Stimulated activated memory B cell treated with anti-CD40 and anti-IgM and Interleukin-4, amounts not matched to agents 10 μg/mL and 1 μg/mL and 100 μg/mL, for 72 hours (primary cell): ENCODE measurements around the gene TFB1M.
"Not testable (repeated sequence)": the region's sequence is repeated elsewhere in the genome, so short reads cannot be mapped to it uniquely, and the experiment has no call there.

Experiments
- ATAC-seq: fragments of 150-1000 bp; cut with Tn5 transposase; 2 replicates; pipeline ENCODE4 v1.10.0; 2021
- H3K27ac Mint-ChIP-seq: one replicate; pipeline ENCODE4 v1.8.0; 2022; ENCODE audit warnings: mild to moderate bottlenecking, mixed read lengths
- H3K27me3 Mint-ChIP-seq: one replicate; pipeline ENCODE4 v1.8.0; 2022; ENCODE audit warnings: mixed read lengths
- H3K36me3 Mint-ChIP-seq: one replicate; pipeline ENCODE4 v1.8.0; 2022; ENCODE audit warnings: mixed read lengths
- H3K4me1 Mint-ChIP-seq: one replicate; pipeline ENCODE4 v1.8.0; 2022; ENCODE audit warnings: mixed read lengths
- H3K4me3 Mint-ChIP-seq: one replicate; pipeline ENCODE4 v1.8.0; 2022; ENCODE audit warnings: mild to moderate bottlenecking, moderate library complexity, mixed read lengths
- H3K9me3 Mint-ChIP-seq: one replicate; pipeline ENCODE4 v1.8.0; 2022; ENCODE audit warnings: mixed read lengths

TFB1M gene

DNA sequence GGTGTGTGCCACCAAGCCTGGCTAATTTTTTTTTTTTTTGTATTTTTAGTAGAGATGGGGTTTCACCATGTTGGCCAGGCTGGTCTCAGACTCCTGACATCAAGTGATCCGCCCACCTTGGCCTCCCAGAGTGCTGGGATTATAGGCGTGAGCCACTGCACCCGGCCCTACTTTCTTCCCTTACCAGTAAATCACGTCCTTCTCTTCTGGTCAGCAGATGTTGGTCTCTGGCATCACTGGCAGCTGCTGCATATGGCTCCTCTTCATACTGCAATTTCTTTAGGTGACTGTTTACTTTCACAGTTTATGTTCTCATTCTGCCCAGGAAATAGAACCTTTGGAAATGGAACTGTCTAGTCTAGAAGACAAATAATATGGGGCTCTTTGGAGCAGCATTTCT, 83.3 kb downstream of the TFB1M start:
- not testable (repeated sequence) for H3K27me3 Mint-ChIP-seq, H3K9me3 Mint-ChIP-seq, H3K27ac Mint-ChIP-seq, H3K4me1 Mint-ChIP-seq, H3K4me3 Mint-ChIP-seq, ATAC-seq
- peaks cover 11% of the 10 kb centered on the region for H3K36me3 Mint-ChIP-seq

DNA sequence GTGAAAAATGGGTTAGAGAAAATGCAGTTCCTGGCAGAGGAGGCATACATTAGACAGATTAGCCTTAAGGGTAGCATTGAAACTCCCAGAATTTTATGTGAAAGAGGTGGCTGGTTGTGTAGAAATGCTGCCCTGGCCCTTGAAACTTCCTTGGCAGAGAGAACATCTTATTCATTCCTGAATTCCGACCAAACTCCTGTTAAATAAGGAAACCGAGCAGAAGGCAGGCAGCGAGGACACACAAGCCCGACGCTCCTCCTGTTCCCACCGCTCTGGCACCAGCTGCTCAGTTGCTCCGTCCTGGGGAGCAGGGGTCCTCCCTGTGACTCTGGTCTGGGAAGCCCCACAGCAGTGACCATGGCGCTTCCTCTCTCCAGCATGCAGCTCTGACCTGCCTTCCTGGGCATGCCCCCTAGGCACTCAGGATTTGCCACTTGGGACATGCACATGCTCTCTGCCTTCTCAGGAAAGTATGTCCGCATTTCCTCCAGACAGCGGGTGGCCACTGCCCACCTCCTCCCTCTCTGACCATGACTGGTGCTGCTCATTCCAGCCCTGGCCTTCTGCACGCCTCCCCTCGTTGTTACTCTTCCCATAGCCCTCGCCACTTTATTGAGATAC, 85.6 kb downstream of the TFB1M start:
- Mint-ChIP-seq H3K36me3 (peaks cover 11% of the 10 kb centered on the region), H3K27ac (no peak overlapping the region), H3K9me3 (peaks cover 2% of the 10 kb centered on the region), H3K4me1 (peaks cover 7% of the 10 kb centered on the region), H3K4me3 (no peak overlapping the region), H3K27me3 (no peaks in the 10 kb centered on the region)
- ATAC-seq, result no peak

DNA sequence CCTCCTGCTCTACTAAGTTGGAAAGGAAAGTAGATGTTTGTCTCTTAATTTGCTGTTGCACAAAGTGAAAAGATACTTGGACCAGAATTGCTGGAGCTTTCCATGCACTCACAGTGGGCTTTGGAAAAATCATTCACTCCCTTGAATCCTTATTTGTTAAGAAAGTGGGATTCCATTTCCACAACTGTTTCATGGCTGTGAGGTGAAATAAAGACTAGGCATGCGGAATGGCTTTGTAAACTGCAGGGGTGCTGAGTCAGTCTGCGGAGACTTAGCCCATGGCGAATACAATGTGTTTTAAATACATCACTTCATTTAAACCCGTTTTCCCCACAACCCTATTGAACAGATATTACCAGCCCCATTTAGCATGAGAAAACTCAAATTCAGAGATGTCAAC, 87.2 kb downstream of the TFB1M start:
- no peak for ATAC-seq
- no peaks in the 10 kb centered on the region for H3K27me3 Mint-ChIP-seq
- H3K27ac Mint-ChIP-seq, result no peak overlapping the region

DNA sequence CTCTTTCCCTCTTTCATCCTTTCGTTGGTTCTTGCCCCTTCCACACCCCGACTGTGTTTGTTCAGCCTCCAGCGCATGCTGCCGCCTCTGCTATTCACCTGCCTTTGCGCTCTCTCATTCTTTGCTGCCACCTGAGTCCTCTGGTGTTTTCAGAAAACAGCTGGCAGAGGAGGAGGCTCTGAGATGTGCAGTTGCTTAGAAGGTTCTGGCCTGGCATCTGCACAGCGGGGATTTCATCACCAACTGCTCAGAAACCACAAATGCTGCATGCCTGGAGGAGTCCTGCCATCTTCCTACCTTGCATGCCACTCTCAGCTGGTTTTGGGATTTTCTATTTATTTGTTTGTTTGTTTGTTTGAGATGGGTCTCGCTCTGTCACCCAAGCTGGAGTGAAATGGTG, 89.7 kb downstream of the TFB1M start:
- H3K4me1 Mint-ChIP-seq, result peaks cover 7% of the 10 kb centered on the region
- H3K9me3 Mint-ChIP-seq, result no peaks in the 10 kb centered on the region
- no peak for ATAC-seq
- peak overlapping the region; percentile 57 for H3K27ac Mint-ChIP-seq
- no peaks in the 10 kb centered on the region for H3K27me3 Mint-ChIP-seq
- no peak overlapping the region for H3K4me3 Mint-ChIP-seq
- peaks cover 3% of the 10 kb centered on the region for H3K36me3 Mint-ChIP-seq

More for the DNA sequence above, 87.2 kb downstream of the TFB1M start:
- Mint-ChIP-seq H3K36me3 (peaks cover 11% of the 10 kb centered on the region), H3K4me3 (no peak overlapping the region), H3K9me3 (peaks cover 2% of the 10 kb centered on the region), H3K4me1 (peaks cover 7% of the 10 kb centered on the region)

DNA sequence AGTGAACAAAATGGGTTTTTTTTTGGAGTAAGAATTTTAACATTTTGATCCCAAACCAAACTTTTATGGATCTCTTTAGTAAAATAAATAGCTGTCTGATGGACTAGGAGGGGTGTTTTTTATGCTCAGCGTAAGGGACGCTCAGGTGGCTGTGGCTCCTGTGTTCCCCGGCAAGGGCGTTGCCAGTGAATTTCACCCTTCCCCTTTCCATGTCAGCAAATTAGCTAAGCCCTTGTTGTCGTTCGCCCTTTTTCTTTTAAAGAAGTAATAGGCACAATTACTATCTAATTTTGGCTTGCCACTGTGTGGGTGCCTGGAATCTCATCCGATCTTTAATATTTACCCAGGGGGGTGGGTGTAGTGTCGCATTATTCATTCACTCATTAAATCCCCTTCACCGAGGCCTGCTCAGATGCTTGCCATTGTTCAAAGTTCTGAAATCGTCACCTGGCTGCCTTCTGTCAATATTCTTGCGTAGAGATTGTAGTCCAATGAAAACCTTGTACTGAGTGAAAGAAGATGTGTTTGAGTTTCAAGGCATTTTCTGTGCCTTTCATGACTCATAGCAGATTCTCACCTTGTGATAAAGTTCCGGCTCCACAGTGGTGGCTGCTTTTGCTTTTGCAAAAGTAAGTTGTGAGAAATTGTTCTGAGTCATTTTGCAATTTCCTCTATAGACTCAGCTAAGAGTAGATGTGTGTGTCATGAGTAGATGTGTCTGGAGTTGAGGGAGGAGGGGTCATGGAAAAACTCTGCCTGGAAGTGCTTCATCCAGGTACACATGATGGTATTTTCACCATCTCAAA, 90.4 kb downstream of the TFB1M start:
- Mint-ChIP-seq H3K36me3 (no peaks in the 10 kb centered on the region), H3K4me3 (no peak overlapping the region), H3K9me3 (no peaks in the 10 kb centered on the region), H3K27me3 (no peaks in the 10 kb centered on the region), H3K27ac (no peak overlapping the region), H3K4me1 (peaks cover 7% of the 10 kb centered on the region)
- peak; percentile 46 for ATAC-seq

DNA sequence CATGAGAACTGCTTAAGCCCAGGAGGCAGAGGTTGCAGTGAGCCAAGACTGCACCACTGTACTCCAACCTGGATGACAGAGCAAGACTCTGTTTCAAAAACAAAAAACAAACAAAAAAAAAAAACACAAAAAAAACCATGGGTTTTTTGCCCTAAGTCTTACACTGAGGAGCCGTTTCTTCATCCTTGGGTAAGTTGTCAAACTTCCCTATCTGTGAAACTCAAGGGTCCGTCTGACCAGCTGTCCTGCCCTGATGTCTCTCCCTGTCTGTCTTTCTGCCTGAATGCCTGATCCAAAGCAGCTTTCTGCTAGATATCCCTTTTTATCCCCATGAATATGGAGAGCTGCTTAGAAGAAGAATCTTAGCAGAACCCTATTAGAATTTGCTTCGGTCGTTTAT, 91.8 kb downstream of the TFB1M start:
- no peak overlapping the region for H3K27ac Mint-ChIP-seq
- no peak for ATAC-seq
- H3K4me1 Mint-ChIP-seq, result peaks cover 7% of the 10 kb centered on the region
- H3K36me3 Mint-ChIP-seq, result no peaks in the 10 kb centered on the region
- no peaks in the 10 kb centered on the region for H3K9me3 Mint-ChIP-seq
- H3K27me3 Mint-ChIP-seq, result no peaks in the 10 kb centered on the region
- no peak overlapping the region for H3K4me3 Mint-ChIP-seq

DNA sequence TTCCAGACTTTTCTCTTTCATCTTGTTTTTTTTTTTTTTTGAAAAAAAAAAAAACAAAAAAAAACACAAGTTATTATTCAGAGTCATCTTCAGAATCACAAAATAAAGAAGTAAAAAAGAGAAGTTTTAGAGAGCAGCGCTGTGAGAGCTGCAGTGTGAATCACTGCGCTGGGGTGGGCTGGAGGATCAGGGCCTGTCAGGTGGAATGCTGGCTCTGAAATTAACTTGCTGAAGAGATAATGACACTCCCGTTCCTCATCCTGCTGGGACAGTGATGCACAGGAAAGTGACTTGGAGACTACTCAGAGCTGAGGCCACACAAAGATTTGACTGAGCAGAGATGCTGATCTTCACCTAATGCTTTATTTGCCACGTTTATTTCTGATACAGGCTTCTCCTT, 93.2 kb downstream of the TFB1M start:
- no peaks in the 10 kb centered on the region for H3K9me3 Mint-ChIP-seq
- no peak overlapping the region for H3K27ac Mint-ChIP-seq
- H3K27me3 Mint-ChIP-seq, result no peaks in the 10 kb centered on the region
- peak; percentile 37 for ATAC-seq
- peaks cover 12% of the 10 kb centered on the region for H3K4me1 Mint-ChIP-seq
- no peak overlapping the region for H3K4me3 Mint-ChIP-seq
- H3K36me3 Mint-ChIP-seq, result no peaks in the 10 kb centered on the region

DNA sequence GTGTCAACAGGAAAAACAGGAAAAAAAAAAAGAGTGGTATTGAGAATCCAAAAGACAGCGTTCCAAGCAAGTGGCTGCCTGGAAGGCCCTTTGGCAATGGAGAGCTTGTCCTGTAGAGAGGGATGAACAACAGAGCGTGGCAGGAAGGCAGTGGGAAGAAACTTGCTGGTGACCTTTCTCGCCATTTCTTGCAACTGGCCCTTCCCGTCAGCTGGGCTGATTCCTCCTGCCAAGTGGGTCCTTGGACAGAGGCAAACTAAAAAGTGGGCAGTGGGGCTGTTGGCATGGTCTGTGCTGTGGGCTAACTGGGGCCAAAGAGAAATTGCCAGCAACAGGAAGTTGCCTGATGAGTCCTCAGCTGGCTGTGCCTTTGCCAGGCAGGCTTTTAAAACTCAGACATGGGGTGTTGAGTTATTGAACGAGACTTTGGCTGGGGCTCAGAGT, 94.4 kb downstream of the TFB1M start:
- H3K27ac Mint-ChIP-seq, result no peak overlapping the region
- H3K9me3 Mint-ChIP-seq, result no peaks in the 10 kb centered on the region
- no peak overlapping the region for H3K4me3 Mint-ChIP-seq
- no peak for ATAC-seq
- no peaks in the 10 kb centered on the region for H3K36me3 Mint-ChIP-seq
- no peaks in the 10 kb centered on the region for H3K27me3 Mint-ChIP-seq
- H3K4me1 Mint-ChIP-seq, result peaks cover 12% of the 10 kb centered on the region

DNA sequence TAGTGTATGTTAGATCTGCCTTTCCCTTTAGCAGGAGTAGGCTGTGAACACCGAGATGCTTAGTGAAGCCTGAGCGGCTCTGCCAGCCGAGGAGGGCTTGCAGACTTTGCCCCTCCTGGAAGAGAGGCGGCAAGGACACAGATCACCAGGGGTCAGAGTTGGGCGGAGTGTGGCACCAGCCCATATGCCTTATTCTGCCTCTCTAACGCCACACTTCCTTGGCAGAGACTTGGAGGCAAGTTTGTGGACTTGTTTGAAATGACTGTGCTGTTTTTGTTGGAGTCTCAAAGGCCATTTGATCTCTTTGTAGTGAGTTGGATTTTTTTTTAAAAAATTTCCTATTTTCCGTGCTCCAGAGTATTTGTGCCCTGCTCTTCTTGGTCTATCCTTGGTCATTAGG, 95.0 kb downstream of the TFB1M start:
- Mint-ChIP-seq H3K9me3 (no peaks in the 10 kb centered on the region), H3K36me3 (no peaks in the 10 kb centered on the region), H3K4me3 (no peak overlapping the region), H3K4me1 (peaks cover 11% of the 10 kb centered on the region), H3K27ac (no peak overlapping the region), H3K27me3 (no peaks in the 10 kb centered on the region)
- ATAC-seq, result no peak

DNA sequence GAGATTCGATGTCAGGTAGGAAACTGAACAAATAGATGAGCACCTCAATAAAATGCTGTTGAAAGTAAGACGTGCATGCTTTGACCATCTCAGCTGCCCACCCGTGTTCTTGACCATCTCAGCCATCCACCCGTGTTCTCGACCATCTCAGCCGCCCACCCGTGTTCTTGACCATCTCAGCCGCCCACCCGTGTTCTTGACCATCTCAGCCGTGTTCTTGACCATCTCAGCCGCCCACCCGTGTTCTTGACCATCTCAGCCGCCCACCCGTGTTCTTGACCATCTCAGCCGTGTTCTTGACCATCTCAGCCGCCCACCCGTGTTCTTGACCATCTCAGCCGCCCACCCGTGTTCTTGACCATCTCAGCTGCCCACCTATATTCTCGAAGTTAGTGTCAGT, 95.6 kb downstream of the TFB1M start:
- not testable (repeated sequence) for H3K36me3 Mint-ChIP-seq, H3K4me1 Mint-ChIP-seq, H3K9me3 Mint-ChIP-seq, H3K4me3 Mint-ChIP-seq, ATAC-seq, H3K27me3 Mint-ChIP-seq, H3K27ac Mint-ChIP-seq

DNA sequence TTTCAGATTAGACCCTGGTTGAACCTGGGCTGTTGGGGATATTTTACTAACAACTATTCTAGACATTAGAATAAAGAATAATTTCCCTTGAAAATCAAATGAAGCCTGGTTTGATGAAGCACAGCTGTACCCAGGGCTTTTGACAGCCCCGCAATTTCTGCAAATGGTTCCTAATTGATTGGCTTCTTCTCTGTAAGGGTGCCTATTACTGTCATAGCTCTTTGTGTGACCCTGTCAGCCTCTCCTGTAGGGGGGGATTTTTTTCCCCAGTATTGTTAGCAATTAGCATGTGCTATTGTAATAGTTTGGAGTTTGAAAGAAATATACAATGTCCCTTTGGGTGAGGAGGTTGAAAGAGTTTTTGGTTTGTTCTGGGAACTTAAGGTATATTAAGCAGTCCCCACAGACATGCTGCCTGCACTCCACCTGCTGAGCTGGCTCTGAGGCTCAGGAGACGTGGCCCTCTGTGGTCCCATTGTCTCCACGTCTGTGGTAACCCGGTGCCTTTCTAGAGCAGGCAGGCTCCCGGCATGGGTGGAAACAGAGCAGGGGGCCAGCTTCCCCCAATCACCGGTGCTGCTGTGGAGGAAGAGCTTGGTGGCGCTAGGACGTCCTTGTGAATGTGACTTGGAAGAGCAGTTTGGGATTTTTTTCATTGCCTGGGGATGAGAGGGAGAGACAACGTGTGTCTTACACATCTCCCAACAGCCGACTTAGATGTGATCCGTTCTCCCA, 97.8 kb downstream of the TFB1M start:
- no peak for ATAC-seq
- no peak overlapping the region for H3K4me3 Mint-ChIP-seq
- no peaks in the 10 kb centered on the region for H3K27me3 Mint-ChIP-seq
- peaks cover 6% of the 10 kb centered on the region for H3K36me3 Mint-ChIP-seq
- H3K27ac Mint-ChIP-seq, result no peak overlapping the region
- peaks cover 4% of the 10 kb centered on the region for H3K4me1 Mint-ChIP-seq
- no peaks in the 10 kb centered on the region for H3K9me3 Mint-ChIP-seq

DNA sequence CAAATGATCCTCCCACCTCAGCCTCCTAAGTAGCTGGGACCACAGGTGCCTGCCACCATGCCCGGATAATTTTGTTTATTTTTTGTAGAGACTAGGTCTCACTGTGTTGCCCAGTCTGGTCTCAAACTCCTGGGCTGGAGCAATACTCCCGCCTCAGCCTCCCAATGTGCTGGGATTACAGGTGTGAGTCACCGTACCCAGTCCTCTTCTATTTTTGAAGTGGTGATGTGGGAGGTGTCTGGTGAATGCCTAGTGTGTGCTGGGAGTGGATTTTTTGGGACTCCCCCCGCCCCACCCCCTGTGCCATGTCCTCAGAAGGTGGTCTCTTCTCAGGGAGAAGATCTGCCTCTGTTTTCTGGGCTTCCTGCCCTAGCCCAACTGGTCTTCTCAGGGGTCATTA, 98.4 kb downstream of the TFB1M start:
- Mint-ChIP-seq H3K4me3 (no peak overlapping the region), H3K36me3 (peaks cover 6% of the 10 kb centered on the region), H3K4me1 (peaks cover 4% of the 10 kb centered on the region), H3K9me3 (no peaks in the 10 kb centered on the region), H3K27me3 (no peaks in the 10 kb centered on the region), H3K27ac (no peak overlapping the region)
- no peak for ATAC-seq

DNA sequence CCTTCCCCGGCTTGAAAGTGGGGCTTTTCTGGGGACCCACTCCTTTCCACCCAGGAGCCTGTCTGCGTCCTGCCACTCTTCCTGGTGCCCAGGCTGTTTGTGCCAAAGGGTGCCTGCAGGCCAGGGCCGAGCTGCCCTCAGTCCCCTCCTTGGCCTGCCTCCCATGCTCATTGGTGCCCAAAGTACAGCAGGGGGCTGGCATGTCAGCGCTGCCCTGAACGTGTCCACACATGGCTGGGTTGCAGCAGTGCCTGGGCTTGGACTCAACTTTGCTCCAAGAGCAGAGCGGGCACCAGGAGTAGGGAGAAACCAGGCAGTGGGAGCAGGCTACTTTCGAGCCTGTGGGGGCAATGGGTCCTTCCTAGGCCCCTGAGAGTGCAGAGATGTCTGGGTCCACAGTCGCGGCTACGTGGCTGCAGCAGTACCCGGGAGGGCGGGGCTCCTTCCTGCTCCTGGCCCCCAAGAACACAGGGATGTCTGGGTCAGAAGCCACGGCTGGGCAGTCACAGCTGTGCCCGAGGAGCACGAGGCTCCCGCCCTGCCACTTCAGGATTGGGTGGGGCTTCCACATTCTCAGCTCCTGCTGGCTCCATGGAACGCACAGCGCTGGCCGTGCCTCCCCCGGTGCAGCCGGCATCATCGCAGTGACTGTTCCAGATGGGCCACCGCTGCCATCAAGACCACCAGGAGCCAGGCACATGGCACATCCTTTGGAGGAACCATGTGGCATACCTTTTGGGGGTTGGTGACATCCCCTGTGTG, 100.5 kb downstream of the TFB1M start:
- Mint-ChIP-seq H3K27ac (no peak overlapping the region), H3K4me3 (no peak overlapping the region), H3K36me3 (peaks cover 6% of the 10 kb centered on the region), H3K9me3 (no peaks in the 10 kb centered on the region), H3K27me3 (no peaks in the 10 kb centered on the region), H3K4me1 (peaks cover 4% of the 10 kb centered on the region)
- ATAC-seq, result no peak

DNA sequence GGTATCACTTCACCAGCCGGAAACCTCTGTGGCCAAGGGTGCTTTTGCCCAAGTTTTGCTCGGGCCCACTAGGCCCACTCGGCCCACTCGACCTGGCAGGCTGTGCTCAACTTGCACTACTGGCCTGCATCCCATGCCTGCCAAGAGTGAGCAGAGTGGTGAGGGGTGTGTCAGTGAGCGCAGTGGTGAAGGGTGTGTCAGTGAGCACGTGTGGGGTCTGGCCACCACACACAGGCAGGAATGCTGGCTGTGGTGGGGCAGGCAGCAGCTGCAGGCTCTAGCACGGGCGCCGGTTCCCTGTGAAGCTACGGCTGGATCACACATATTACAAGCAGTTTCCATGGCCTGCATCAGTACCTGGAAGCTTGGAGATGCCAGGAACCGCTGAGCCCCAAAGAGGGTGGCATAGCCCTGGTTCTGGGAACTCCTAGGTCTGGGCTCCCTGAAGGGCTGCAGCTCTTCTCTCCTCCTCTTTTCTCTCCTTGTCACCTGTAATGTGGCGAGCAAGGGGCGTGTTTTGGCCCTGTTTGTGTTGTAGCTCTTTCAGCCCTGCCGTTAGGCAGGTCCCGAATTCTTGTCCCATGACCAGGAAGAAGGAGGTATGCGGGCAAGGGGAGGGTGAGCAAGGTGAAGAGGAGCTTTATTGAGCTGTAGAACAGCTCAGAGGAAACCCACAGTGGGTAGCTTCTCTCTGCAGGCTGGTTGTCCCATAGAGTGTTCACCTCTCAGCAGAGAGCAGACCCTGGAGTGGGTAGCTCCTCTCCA, 101.5 kb downstream of the TFB1M start:
- Mint-ChIP-seq H3K4me1 (peaks cover 4% of the 10 kb centered on the region), H3K9me3 (no peaks in the 10 kb centered on the region), H3K27ac (no peak overlapping the region), H3K36me3 (peaks cover 6% of the 10 kb centered on the region), H3K27me3 (no peaks in the 10 kb centered on the region), H3K4me3 (no peak overlapping the region)
- no peak for ATAC-seq
